CD14-positive monocyte (primary cell): ENCODE results near the gene SLC1A6. TPM values are rescaled to one million over a fixed set of nuclear protein-coding genes. Genes with fewer than 3 reads are reported as not detected.
A peak's percentile ranks its signal among the peaks of the same experiment; 100 is the strongest.

Source experiments
- DNase-seq, 3 donors: peaks; one replicate each; pipeline ENCODE4 v3.0.0-alpha.2; 2011 to 2022
- H2AFZ ChIP-seq: 2 replicates; pipeline ENCODE4 v1.6.0; 2012; ENCODE audit warnings: mild to moderate bottlenecking, low read depth, low read length, inconsistent platforms; ENCODE audit not compliant: insufficient read depth, poor library complexity, severe bottlenecking
- H3K27ac ChIP-seq, 2 donors: 1 replicate in 1 of 2; 2 replicates in 1 of 2; pipeline ENCODE4 v1.5.1; 2012 to 2013; ENCODE audit warnings: low read length in 2 of 2, control low read depth in 1 of 2, inconsistent platforms in 1 of 2, low read depth in 1 of 2, mild to moderate bottlenecking in 1 of 2
- H3K27me3 ChIP-seq, 2 donors: one replicate each; pipeline versions ENCODE4 v1.6.0 to v1.6.1; 2011 to 2013; ENCODE audit warnings: low read length in 2 of 2; ENCODE audit not compliant: control insufficient read depth in 2 of 2, insufficient read depth in 2 of 2
- H3K36me3 ChIP-seq, 2 donors: replicated peaks in 1 of 2; 1 replicate in 1 of 2; 2 replicates in 1 of 2; pipeline versions ENCODE4 v1.5.1 to v1.6.1; 2012 to 2013; ENCODE audit warnings: low read length in 2 of 2, control low read depth in 1 of 2, inconsistent platforms in 1 of 2, mild to moderate bottlenecking in 1 of 2; ENCODE audit not compliant: insufficient read depth in 2 of 2, control insufficient read depth in 1 of 2
- H3K4me1 ChIP-seq, 2 donors: 1 replicate in 1 of 2; 2 replicates in 1 of 2; pipeline versions ENCODE4 v1.5.1 to v1.6.1; 2012 to 2013; ENCODE audit warnings: low read length in 2 of 2, control low read depth in 1 of 2, inconsistent platforms in 1 of 2, mild to moderate bottlenecking in 1 of 2, moderate library complexity in 1 of 2; ENCODE audit not compliant: insufficient read depth in 2 of 2, control insufficient read depth in 1 of 2
- H3K4me2 ChIP-seq: replicated peaks from 2 replicates; pipeline ENCODE3; 2012; ENCODE audit warnings: low read length, moderate library complexity, mild to moderate bottlenecking; ENCODE audit not compliant: poor library complexity, severe bottlenecking; ENCODE audit errors: extremely low read depth
- H3K4me3 ChIP-seq, 3 experiments: fragments of 200-600 bp in 1 of 3; sonication (generic) in 1 of 3; replicated peaks in 1 of 3; 1 replicate in 2 of 3; 2 replicates in 1 of 3; pipeline ENCODE4 v1.5.1; 2011 to 2013; ENCODE audit warnings: low read length in 3 of 3, mild to moderate bottlenecking in 3 of 3, control low read depth in 2 of 3, low read depth in 2 of 3, inconsistent platforms in 1 of 3, moderate library complexity in 1 of 3
- H3K79me2 ChIP-seq: 2 replicates; pipeline ENCODE4 v1.6.0; 2012; ENCODE audit warnings: mild to moderate bottlenecking, control low read depth, inconsistent platforms, low read length, moderate library complexity; ENCODE audit not compliant: insufficient read depth
- H3K9ac ChIP-seq: 2 replicates; pipeline ENCODE4 v1.6.0; 2017; ENCODE audit warnings: low read length, mild to moderate bottlenecking; ENCODE audit not compliant: insufficient read depth, poor library complexity, severe bottlenecking
- H3K9me3 ChIP-seq, 2 donors: replicated peaks in 1 of 2; 1 replicate in 1 of 2; 2 replicates in 1 of 2; pipeline versions ENCODE4 v1.5.1 to v1.6.1; 2012 to 2013; ENCODE audit warnings: low read length in 2 of 2, control low read depth in 1 of 2; ENCODE audit not compliant: control insufficient read depth in 1 of 2, insufficient read depth in 1 of 2
- H4K20me1 ChIP-seq: 2 replicates; pipeline ENCODE4 v1.6.0; 2012; ENCODE audit warnings: mild to moderate bottlenecking, low read length, control low read depth, moderate library complexity; ENCODE audit not compliant: insufficient read depth
- H3K27ac Mint-ChIP-seq, 7 donors: one replicate each; pipeline ENCODE4 v1.8.0; 2020; ENCODE audit warnings: mild to moderate bottlenecking in 7 of 7, mixed read lengths in 7 of 7, moderate library complexity in 6 of 7, inconsistent platforms in 2 of 7
- H3K27me3 Mint-ChIP-seq, 3 donors: one replicate each; pipeline ENCODE4 v1.8.0; 2021 to 2022; ENCODE audit warnings: low read depth in 3 of 3, mild to moderate bottlenecking in 3 of 3, mixed read lengths in 3 of 3, moderate library complexity in 3 of 3, inconsistent platforms in 1 of 3
- H3K36me3 Mint-ChIP-seq, 2 donors: one replicate each; pipeline ENCODE4 v1.8.0; 2020; ENCODE audit warnings: mixed read lengths in 2 of 2, inconsistent platforms in 1 of 2, mild to moderate bottlenecking in 1 of 2
- H3K4me1 Mint-ChIP-seq: one replicate; pipeline ENCODE4 v1.8.0; 2020; ENCODE audit warnings: mild to moderate bottlenecking, mixed read lengths
- H3K4me3 Mint-ChIP-seq, 2 donors: one replicate each; pipeline ENCODE4 v1.8.0; 2020; ENCODE audit warnings: mild to moderate bottlenecking in 2 of 2, mixed read lengths in 2 of 2, moderate library complexity in 1 of 2
- H3K9me3 Mint-ChIP-seq, 7 donors: one replicate each; pipeline ENCODE4 v1.8.0; 2020 to 2022; ENCODE audit warnings: mixed read lengths in 7 of 7, mild to moderate bottlenecking in 6 of 7, moderate library complexity in 6 of 7, inconsistent platforms in 2 of 7
- CTCF ChIP-seq: fragments of 200-600 bp; IDR thresholded peaks from one replicate; pipeline ENCODE4 v1.8.0; 2022; ENCODE audit warnings: antibody characterized with exemption, mild to moderate bottlenecking
- WGBS: methylation state at CpG from one replicate; pipeline ENCODE4 v1.1.5; 2013; ENCODE audit warnings: missing lambda C conversion rate; ENCODE audit not compliant: insufficient coverage; 5-methylcytosine and 5-hydroxymethylcytosine counted together
- intact Hi-C, 2 donors: fragments of 100-400 bp; cut with micrococcal nuclease; formaldehyde crosslinking; loops; one replicate each; pipeline versions ENCODE4 v1.15.0 to v1.15.1; 2023
- polyA plus RNA-seq, 3 donors: library from polyadenylated mRNA; depleted of rRNA in 1 of 3; unstranded in 2 of 3; stranded (reverse) in 1 of 3; fragments of 300-500 nt in 2 of 3; fragments of >200 nt in 1 of 3; fragmentation: Illumina TruSeq in 2 of 3; gene quantifications; 1 replicate in 2 of 3; 2 replicates in 1 of 3; pipeline ENCODE4 v1.2.3, GENCODE V29; 2012 to 2021

The SLC1A6 gene
- polyA plus RNA-seq, 3 donors: not detected

GRCh38 chr19:14972676-14973075 is 7.0 kb downstream of the SLC1A6 start:
- peak overlapping the region in 1 of 7 donors; percentile 57 for H3K27ac Mint-ChIP-seq
- no peaks in the 10 kb centered on the region for H3K4me1 Mint-ChIP-seq
- H3K27me3 Mint-ChIP-seq: peaks cover 6 to 31% (median 12%) of the 10 kb centered on the region in 3 donors
- no peak for DNase-seq
- no peak overlapping the region for H3K4me3 Mint-ChIP-seq
- Histone ChIP-seq H3K79me2 (no peaks in the 10 kb centered on the region), H3K27ac (no peak overlapping the region), H2AFZ (no peak overlapping the region), H3K9ac (no peak overlapping the region), H3K36me3 (no peaks in the 10 kb centered on the region), H4K20me1 (no peaks in the 10 kb centered on the region), H3K4me2 (no peak overlapping the region), H3K27me3 (peaks cover 3 to 14% of the 10 kb centered on the region in 2 donors), H3K4me1 (no peaks in the 10 kb centered on the region), H3K9me3 (peaks cover 0 to 4% of the 10 kb centered on the region in 2 donors), H3K4me3 (no peak overlapping the region)
- H3K36me3 Mint-ChIP-seq: no peaks in the 10 kb centered on the region
- peaks cover 0 to 5% (median 1%) of the 10 kb centered on the region in 7 donors for H3K9me3 Mint-ChIP-seq
- intact Hi-C loops: no loop called here
- no peak for TF ChIP-seq CTCF
- WGBS: 95% methylated on average over 27 of the region's 27 CpGs

GRCh38 chr19:14971474-14971873 is 8.2 kb downstream of the SLC1A6 start:
- H3K9me3 Mint-ChIP-seq: peaks cover 0 to 5% (median 1%) of the 10 kb centered on the region in 7 donors
- no peaks in the 10 kb centered on the region for H3K9me3 ChIP-seq
- no peaks in the 10 kb centered on the region for H3K4me1 Mint-ChIP-seq
- no peaks in the 10 kb centered on the region for H4K20me1 ChIP-seq
- DNase-seq: no peak
- no peaks in the 10 kb centered on the region for H3K79me2 ChIP-seq
- H3K27ac Mint-ChIP-seq: peak overlapping the region in 1 of 7 donors; percentile 26
- no peak overlapping the region for H3K4me2 ChIP-seq
- TF ChIP-seq CTCF: no peak
- no peak overlapping the region for H2AFZ ChIP-seq
- H3K4me3 ChIP-seq: no peak overlapping the region
- no peaks in the 10 kb centered on the region for H3K36me3 ChIP-seq
- H3K4me1 ChIP-seq: no peaks in the 10 kb centered on the region
- H3K27me3 Mint-ChIP-seq: peaks cover 0 to 19% (median 4%) of the 10 kb centered on the region in 3 donors
- no peak overlapping the region for H3K9ac ChIP-seq
- no peak overlapping the region for H3K4me3 Mint-ChIP-seq
- peaks cover 0 to 4% of the 10 kb centered on the region in 2 donors for H3K27me3 ChIP-seq
- intact Hi-C loops: no loop called here
- no peaks in the 10 kb centered on the region for H3K36me3 Mint-ChIP-seq
- no peak overlapping the region for H3K27ac ChIP-seq
- WGBS: 89% methylated on average over 6 of the region's 7 CpGs
